IMR-90 (cell line): ENCODE results near the gene ATP6V0A4. TPM values are rescaled to one million over a fixed set of nuclear protein-coding genes. Genes with fewer than 3 reads are reported as not detected.

Experiments
- ATAC-seq: fragments of 200-7000 bp; cut with Tn5 transposase; 2 replicates; pipeline ENCODE4 v1.9.1; 2020; ENCODE audit warnings: low read depth, mild to moderate bottlenecking, moderate library complexity
- BruUV-seq: library from RNA; stranded (reverse); fragments of 400-500 nt; replicated peaks from 2 replicates; lab custom pipeline; 2021; lab: Mats Ljungman, UMichigan
- CTCF ChIA-PET: fragments of 300-600 bp; formaldehyde crosslinking; extraction: SDS; loops from one replicate; lab custom pipeline; 2021; ENCODE audit warnings: antibody characterized with exemption; lab: Yijun Ruan, JAX
- POLR2A ChIA-PET: fragments of 300-600 bp; sonication (Branson Sonifier 250); formaldehyde crosslinking; loops from one replicate; lab custom pipeline; 2022; ENCODE audit warnings: antibody characterized with exemption; ENCODE audit not compliant: unreplicated experiment; lab: Charles Lee
- DNase-seq: peaks from one replicate; pipeline ENCODE4 v3.0.0; 2013
- H2AFZ ChIP-seq: replicated peaks from 2 replicates; pipeline ENCODE3; 2013; ENCODE audit warnings: low read length, mild to moderate bottlenecking; ENCODE audit not compliant: poor library complexity
- H2AK5ac ChIP-seq: 2 replicates; pipeline ENCODE4 v1.6.1; 2013; ENCODE audit warnings: low read depth, low read length, inconsistent platforms
- H2AK9ac ChIP-seq: replicated peaks from 2 replicates; pipeline ENCODE3; 2013; ENCODE audit warnings: mild to moderate bottlenecking, low read depth, low read length, moderate library complexity; ENCODE audit not compliant: poor library complexity
- H2BK120ac ChIP-seq: 2 replicates; pipeline ENCODE4 v1.6.1; 2013; ENCODE audit warnings: low read depth, low read length, inconsistent platforms
- H2BK15ac ChIP-seq: 3 replicates; pipeline ENCODE4 v1.6.1; 2013; ENCODE audit warnings: low read depth, low read length, inconsistent platforms
- H2BK20ac ChIP-seq: 2 replicates; pipeline ENCODE4 v1.6.1; 2013; ENCODE audit warnings: low read depth, mild to moderate bottlenecking, inconsistent platforms, low read length, moderate library complexity
- H2BK5ac ChIP-seq: 2 replicates; pipeline ENCODE4 v1.6.1; 2013; ENCODE audit warnings: mild to moderate bottlenecking, low read depth, low read length, inconsistent platforms; ENCODE audit not compliant: poor library complexity, severe bottlenecking
- H3K14ac ChIP-seq: replicated peaks from 2 replicates; pipeline ENCODE4 v1.6.1; 2013; ENCODE audit warnings: low read depth, low read length, inconsistent platforms
- H3K18ac ChIP-seq: 2 replicates; pipeline ENCODE4 v1.6.1; 2013; ENCODE audit warnings: low read depth, low read length, control low read depth
- H3K23ac ChIP-seq: 2 replicates; pipeline ENCODE4 v1.6.1; 2013; ENCODE audit warnings: low read depth, low read length, inconsistent platforms
- H3K27ac ChIP-seq: 2 replicates; pipeline ENCODE4 v1.5.1; 2013; ENCODE audit warnings: mild to moderate bottlenecking, control low read depth, low read length; ENCODE audit not compliant: insufficient read depth
- H3K27me3 ChIP-seq: 2 replicates; pipeline ENCODE4 v1.6.1; 2013; ENCODE audit warnings: low read length; ENCODE audit not compliant: control insufficient read depth, insufficient read depth
- H3K36me3 ChIP-seq: 2 replicates; pipeline ENCODE4 v1.6.1; 2013; ENCODE audit warnings: low read length, mixed read lengths; ENCODE audit not compliant: control insufficient read depth, insufficient read depth
- H3K4ac ChIP-seq: 2 replicates; pipeline ENCODE4 v1.6.1; 2013; ENCODE audit warnings: low read depth, low read length, inconsistent platforms
- H3K4me1 ChIP-seq: 2 replicates; pipeline ENCODE4 v1.6.1; 2013; ENCODE audit warnings: low read length, mixed read lengths; ENCODE audit not compliant: control insufficient read depth, insufficient read depth
- H3K4me2 ChIP-seq: 2 replicates; pipeline ENCODE4 v1.6.1; 2013; ENCODE audit warnings: low read depth, mild to moderate bottlenecking, control low read depth, low read length, moderate library complexity
- H3K4me3 ChIP-seq: 2 replicates; pipeline ENCODE4 v1.5.1; 2013; ENCODE audit warnings: low read depth, mild to moderate bottlenecking, control low read depth, low read length, moderate library complexity; ENCODE audit not compliant: insufficient read depth
- H3K56ac ChIP-seq: 2 replicates; pipeline ENCODE4 v1.6.1; 2013; ENCODE audit warnings: low read length, inconsistent platforms; ENCODE audit not compliant: insufficient read depth; ENCODE audit errors: extremely low read depth
- H3K79me1 ChIP-seq, 2 experiments: 2 replicates each; pipeline ENCODE4 v1.6.1; 2013; ENCODE audit warnings: low read length in 2 of 2, inconsistent platforms in 1 of 2, low read depth in 1 of 2
- H3K9ac ChIP-seq: 2 replicates; pipeline ENCODE4 v1.6.1; 2013; ENCODE audit warnings: low read depth, low read length, control low read depth
- H3K9me1 ChIP-seq: 2 replicates; pipeline ENCODE4 v1.6.1; 2013; ENCODE audit warnings: low read length, inconsistent platforms; ENCODE audit not compliant: insufficient read depth
- H3K9me3 ChIP-seq: 2 replicates; pipeline ENCODE4 v1.6.1; 2013; ENCODE audit warnings: low read length; ENCODE audit not compliant: control insufficient read depth, insufficient read depth
- H4K20me1 ChIP-seq: 2 replicates; pipeline ENCODE4 v1.6.1; 2013; ENCODE audit warnings: low read length, inconsistent platforms; ENCODE audit not compliant: insufficient read depth
- H4K5ac ChIP-seq: 2 replicates; pipeline ENCODE4 v1.6.1; 2013; ENCODE audit warnings: mild to moderate bottlenecking, low read depth, low read length, control low read depth
- H4K8ac ChIP-seq, 2 experiments: 2 replicates each; pipeline ENCODE4 v1.6.1; 2013; ENCODE audit warnings: low read depth in 2 of 2, low read length in 2 of 2, control low read depth in 1 of 2, inconsistent platforms in 1 of 2
- H4K91ac ChIP-seq: 2 replicates; pipeline ENCODE4 v1.6.1; 2013; ENCODE audit warnings: low read depth, low read length, inconsistent platforms; ENCODE audit not compliant: insufficient read depth
- MAFK ChIP-seq: IDR thresholded peaks from 2 replicates; pipeline ENCODE4 v1.6.1; 2012; ENCODE audit warnings: low read depth, low read length, improper control_type of control experiment
- WGBS, 2 experiments: methylation state at CpG; one replicate each; pipeline versions ENCODE4 v1.1.5 to v1.1.7; 2013; ENCODE audit warnings: missing lambda C conversion rate in 2 of 2; ENCODE audit not compliant: insufficient read length in 1 of 2; ENCODE audit errors: extremely low coverage in 2 of 2; 5-methylcytosine and 5-hydroxymethylcytosine counted together
- dilution Hi-C: fragments of 300-500 bp; cut with HindIII; formaldehyde crosslinking; loops from one replicate; pipeline ENCODE4 v1.14.3; 2018; ENCODE audit warnings: low sequenced_read_pairs; ENCODE audit not compliant: unreplicated experiment
- in situ Hi-C: fragments of 300-500 bp; cut with MboI; formaldehyde crosslinking; loops from 3 replicates; pipeline ENCODE4 v1.14.3; 2019; ENCODE audit warnings: low sequenced_read_pairs, inconsistent platforms, mixed read lengths
- intact Hi-C: fragments of 100-400 bp; cut with micrococcal nuclease; formaldehyde crosslinking; loops from 2 replicates; pipeline ENCODE4 v1.10.0; 2022
- polyA plus RNA-seq, 3 experiments: library from polyadenylated mRNA; depleted of rRNA; stranded (reverse); fragments of >200 nt; gene quantifications; 2 replicates each; pipeline ENCODE4 v1.2.3, GENCODE V29; 2012; ENCODE audit warnings: low replicate concordance in 1 of 3
- total RNA-seq: library from RNA; depleted of rRNA; stranded (reverse); fragments of >200 nt; gene quantifications from 2 replicates; pipeline ENCODE4 v1.2.3, GENCODE V29; 2012
- TF ChIP-seq, protein P1 (sequence below): conservative IDR thresholded peaks from 2 replicates; pipeline ENCODE4 v1.5.1; 2012; ENCODE audit warnings: mild to moderate bottlenecking, low read depth, low read length, improper control_type of control experiment

The ATP6V0A4 gene
- total and polyA plus RNA-seq, 2 of the 4 experiments (the other 2 are of a cell fraction) = 0.05 to 0.18 TPM

DNA sequence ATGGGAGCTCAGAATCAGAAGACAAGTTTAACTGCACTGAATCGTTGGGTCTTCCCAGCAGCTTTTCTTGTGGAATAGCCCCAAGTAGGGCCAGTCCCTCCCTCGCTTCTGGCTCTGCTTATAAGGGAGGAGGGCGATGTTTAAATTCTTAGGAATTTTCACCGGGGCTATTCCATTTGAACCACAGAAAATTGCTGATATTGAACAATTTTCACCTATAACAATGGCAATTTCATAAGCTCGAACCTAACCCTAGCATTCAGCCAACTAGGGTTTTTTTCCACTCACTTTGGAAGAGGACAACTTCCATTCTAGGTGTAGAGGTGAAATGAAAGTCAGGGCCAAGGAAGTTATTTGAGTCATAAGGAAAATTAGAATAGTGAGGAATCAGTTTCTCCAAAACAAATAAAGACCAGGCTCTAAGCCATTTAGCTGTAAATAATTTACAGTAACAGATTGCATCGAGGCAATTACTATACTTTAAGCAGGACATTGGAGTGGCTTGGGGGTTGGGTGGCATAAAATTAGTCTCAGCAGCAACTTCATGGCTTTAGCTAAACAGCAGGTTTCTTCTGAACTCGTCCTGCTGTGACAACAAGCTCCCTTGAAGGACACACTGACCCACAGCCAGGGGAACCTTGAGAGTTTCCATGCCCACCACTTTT is 1.5 kb upstream of the ATP6V0A4 start:
- Histone ChIP-seq H3K4ac (no peak overlapping the region), H3K23ac (no peak overlapping the region), H3K36me3 (no peaks in the 10 kb centered on the region), H3K9ac (no peak overlapping the region), H3K56ac (no peak overlapping the region), H3K27ac (no peak overlapping the region), H3K18ac (no peak overlapping the region), H2AK9ac (no peak overlapping the region), H2AK5ac (no peak overlapping the region), H4K8ac (no peak overlapping the region), H4K5ac (no peak overlapping the region), H2AFZ (no peak overlapping the region), H3K79me1 (no peaks in the 10 kb centered on the region), H2BK120ac (no peak overlapping the region), H3K9me1 (no peaks in the 10 kb centered on the region; the same call in 1 of the 2 replicates), H3K4me2 (no peak overlapping the region), H3K14ac (no peak overlapping the region), H3K9me3 (no peaks in the 10 kb centered on the region), H4K20me1 (no peaks in the 10 kb centered on the region), H3K4me3 (no peak overlapping the region), H4K91ac (no peak overlapping the region), H2BK5ac (no peak overlapping the region), H3K27me3 (no peaks in the 10 kb centered on the region), H2BK15ac (no peak overlapping the region), H2BK20ac (no peak overlapping the region), H3K4me1 (no peaks in the 10 kb centered on the region)
- ChIA-PET CTCF (interaction anchor here (0.7 kb wide), 1 partner anchor 110 kb away, joined by 3 read pairs; no protein-coding TSS in a partner anchor), POLR2A (no interaction called here)
- 0% methylated on average over 1 of the region's 7 CpGs; no CpG with 5 or more reads in 1 of the 2 experiments for WGBS, 2 experiments
- ATAC-seq (no peak), DNase-seq (no peak)
- dilution Hi-C loops = no loop called here
- in situ Hi-C loops = no loop called here
- BruUV-seq = no TSS peak
- intact Hi-C loops = no loop called here
- TF ChIP-seq, protein P1, sequence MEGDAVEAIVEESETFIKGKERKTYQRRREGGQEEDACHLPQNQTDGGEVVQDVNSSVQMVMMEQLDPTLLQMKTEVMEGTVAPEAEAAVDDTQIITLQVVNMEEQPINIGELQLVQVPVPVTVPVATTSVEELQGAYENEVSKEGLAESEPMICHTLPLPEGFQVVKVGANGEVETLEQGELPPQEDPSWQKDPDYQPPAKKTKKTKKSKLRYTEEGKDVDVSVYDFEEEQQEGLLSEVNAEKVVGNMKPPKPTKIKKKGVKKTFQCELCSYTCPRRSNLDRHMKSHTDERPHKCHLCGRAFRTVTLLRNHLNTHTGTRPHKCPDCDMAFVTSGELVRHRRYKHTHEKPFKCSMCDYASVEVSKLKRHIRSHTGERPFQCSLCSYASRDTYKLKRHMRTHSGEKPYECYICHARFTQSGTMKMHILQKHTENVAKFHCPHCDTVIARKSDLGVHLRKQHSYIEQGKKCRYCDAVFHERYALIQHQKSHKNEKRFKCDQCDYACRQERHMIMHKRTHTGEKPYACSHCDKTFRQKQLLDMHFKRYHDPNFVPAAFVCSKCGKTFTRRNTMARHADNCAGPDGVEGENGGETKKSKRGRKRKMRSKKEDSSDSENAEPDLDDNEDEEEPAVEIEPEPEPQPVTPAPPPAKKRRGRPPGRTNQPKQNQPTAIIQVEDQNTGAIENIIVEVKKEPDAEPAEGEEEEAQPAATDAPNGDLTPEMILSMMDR = no peak
- peak; percentile 12; the same call in 1 of the 2 replicates for TF ChIP-seq MAFK
